Measurements from ENCODE around the gene LEF1.

DNA sequence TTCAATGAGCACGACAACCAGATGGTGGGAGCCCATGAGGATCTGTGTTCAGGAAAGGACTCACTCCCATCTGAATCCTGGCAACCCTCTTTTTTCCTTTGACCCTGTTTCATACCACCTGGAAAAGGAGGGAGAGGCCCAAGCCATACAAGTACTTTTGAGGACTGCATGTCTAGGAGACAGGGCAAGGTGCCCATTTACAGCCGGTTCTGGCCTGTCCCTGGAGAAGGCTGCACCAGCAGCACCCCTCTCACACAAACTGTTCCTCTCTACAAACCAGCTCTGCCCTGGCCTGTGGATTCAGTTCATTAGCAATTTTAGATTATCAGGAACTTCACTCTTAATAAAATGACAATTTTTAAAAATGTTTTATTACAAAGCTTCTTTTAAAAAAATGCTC, 121.5 kb downstream of the LEF1 start:
- TF ChIP-seq, protein P1, sequence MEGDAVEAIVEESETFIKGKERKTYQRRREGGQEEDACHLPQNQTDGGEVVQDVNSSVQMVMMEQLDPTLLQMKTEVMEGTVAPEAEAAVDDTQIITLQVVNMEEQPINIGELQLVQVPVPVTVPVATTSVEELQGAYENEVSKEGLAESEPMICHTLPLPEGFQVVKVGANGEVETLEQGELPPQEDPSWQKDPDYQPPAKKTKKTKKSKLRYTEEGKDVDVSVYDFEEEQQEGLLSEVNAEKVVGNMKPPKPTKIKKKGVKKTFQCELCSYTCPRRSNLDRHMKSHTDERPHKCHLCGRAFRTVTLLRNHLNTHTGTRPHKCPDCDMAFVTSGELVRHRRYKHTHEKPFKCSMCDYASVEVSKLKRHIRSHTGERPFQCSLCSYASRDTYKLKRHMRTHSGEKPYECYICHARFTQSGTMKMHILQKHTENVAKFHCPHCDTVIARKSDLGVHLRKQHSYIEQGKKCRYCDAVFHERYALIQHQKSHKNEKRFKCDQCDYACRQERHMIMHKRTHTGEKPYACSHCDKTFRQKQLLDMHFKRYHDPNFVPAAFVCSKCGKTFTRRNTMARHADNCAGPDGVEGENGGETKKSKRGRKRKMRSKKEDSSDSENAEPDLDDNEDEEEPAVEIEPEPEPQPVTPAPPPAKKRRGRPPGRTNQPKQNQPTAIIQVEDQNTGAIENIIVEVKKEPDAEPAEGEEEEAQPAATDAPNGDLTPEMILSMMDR (IDR thresholded peaks at IDR 0.05; ENCODE audit: extremely low read depth in 1 of 2, insufficient read depth in 1 of 2, low read depth in 1 of 2, low read length in 2 of 2), result no peak
- TF ChIP-seq POLR2A (IDR thresholded peaks at IDR 0.05; ENCODE audit: low read depth, low read length), result no peak

Data from endothelial cell of umbilical vein (primary cell).